SK-N-SH (cell line): ENCODE results near the gene IL21R. TPM values are rescaled to one million over a fixed set of nuclear protein-coding genes. Genes with fewer than 3 reads are reported as not detected.

Source experiments
- CTCF ChIA-PET: fragments of 300-600, 350-600 bp; formaldehyde crosslinking; extraction: SDS; loops from one replicate; lab custom pipeline; 2021; lab: Yijun Ruan, JAX
- POLR2A ChIA-PET: fragments of 350-600 bp; sonication (Branson Sonifier 250); formaldehyde crosslinking; extraction: SDS; loops from one replicate; lab custom pipeline; 2020; ENCODE audit warnings: antibody characterized with exemption, inconsistent platforms; lab: Yijun Ruan, JAX
- DNase-seq: peaks from one replicate; pipeline ENCODE4 v3.0.0; 2012
- H2AFZ ChIP-seq: fragments of 200-600 bp; sonication (generic); 2 replicates; pipeline ENCODE4 v1.8.1; 2016; ENCODE audit warnings: antibody characterized with exemption, mild to moderate bottlenecking, low read depth
- H3F3A ChIP-seq: fragments of 200-600 bp; sonication (generic); replicated peaks from 2 replicates; pipeline ENCODE3; 2016; ENCODE audit warnings: antibody characterized with exemption, mild to moderate bottlenecking; ENCODE audit not compliant: insufficient read depth
- H3K27ac ChIP-seq, 2 experiments: fragments of 200-500 bp in 1 of 2; fragments of 200-600 bp in 1 of 2; sonication (Bioruptor generic) in 1 of 2; sonication (generic), shearing (Covaris generic) in 1 of 2; 2 replicates each; pipeline versions ENCODE4 v1.5.1 to v1.6.1; 2014 to 2016; ENCODE audit warnings: low read depth in 2 of 2, inconsistent platforms in 1 of 2, low read length in 1 of 2, mild to moderate bottlenecking in 1 of 2, mixed read lengths in 1 of 2
- H3K27me3 ChIP-seq: fragments of 200-600 bp; sonication (generic), shearing (Covaris generic); 2 replicates; pipeline ENCODE4 v1.6.1; 2016; ENCODE audit warnings: mixed run types; ENCODE audit not compliant: insufficient read depth
- H3K36me3 ChIP-seq, 2 experiments: fragments of 200-500 bp in 1 of 2; fragments of 200-600 bp in 1 of 2; sonication (Bioruptor generic) in 1 of 2; sonication (generic) in 1 of 2; replicated peaks in 1 of 2; 2 replicates each; pipeline versions ENCODE3 to v1.5.1; 2014 to 2016; ENCODE audit warnings: low read length in 1 of 2, mild to moderate bottlenecking in 1 of 2; ENCODE audit not compliant: insufficient read depth in 2 of 2, control insufficient read depth in 1 of 2
- H3K4me1 ChIP-seq, 2 experiments: fragments of 200-500 bp in 1 of 2; fragments of 200-600 bp in 1 of 2; sonication (Bioruptor generic) in 1 of 2; sonication (generic), shearing (Covaris generic) in 1 of 2; 2 replicates each; pipeline versions ENCODE4 v1.5.1 to v1.6.1; 2014 to 2016; ENCODE audit warnings: low read depth in 1 of 2, low read length in 1 of 2, mixed run types in 1 of 2; ENCODE audit not compliant: insufficient read depth in 2 of 2, control insufficient read depth in 1 of 2
- H3K4me2 ChIP-seq: fragments of 200-600 bp; sonication (generic), shearing (Covaris generic); 2 replicates; pipeline ENCODE4 v1.6.1; 2017; ENCODE audit warnings: mixed run types
- H3K4me3 ChIP-seq, 2 experiments: fragments of 200-500 bp in 1 of 2; fragments of 200-600 bp in 1 of 2; sonication (Bioruptor generic) in 1 of 2; sonication (generic), shearing (Covaris generic) in 1 of 2; 2 replicates each; pipeline versions ENCODE4 v1.5.1 to v1.8.1; 2014 to 2016; ENCODE audit warnings: low read depth in 2 of 2, inconsistent platforms in 1 of 2, low read length in 1 of 2, mild to moderate bottlenecking in 1 of 2, mixed read lengths in 1 of 2, moderate library complexity in 1 of 2
- H3K79me2 ChIP-seq: fragments of 200-600 bp; sonication (generic); 2 replicates; pipeline ENCODE4 v1.8.1; 2017; ENCODE audit warnings: mild to moderate bottlenecking; ENCODE audit not compliant: insufficient read depth
- H3K9ac ChIP-seq: fragments of 200-600 bp; sonication (generic); 2 replicates; pipeline ENCODE4 v1.6.1; 2017; ENCODE audit warnings: mixed run types
- H3K9me2 ChIP-seq: fragments of 200-600 bp; sonication (generic); 2 replicates; pipeline ENCODE4 v1.6.1; 2017; ENCODE audit warnings: mixed run types
- H3K9me3 ChIP-seq: fragments of 200-600 bp; sonication (generic); 2 replicates; pipeline ENCODE4 v1.6.1; 2017; ENCODE audit warnings: mixed run types, mild to moderate bottlenecking, moderate library complexity
- H4K20me1 ChIP-seq: fragments of 200-600 bp; sonication (generic); 2 replicates; pipeline ENCODE4 v1.6.1; 2017; ENCODE audit warnings: mild to moderate bottlenecking, mixed run types; ENCODE audit not compliant: insufficient read depth
- CHD2 ChIP-seq: fragments of 150-350 bp; IDR thresholded peaks from 2 replicates; pipeline ENCODE4 v1.6.1; 2018; ENCODE audit warnings: low read length; ENCODE audit not compliant: partially characterized antibody
- EZH2phosphoT487 ChIP-seq: fragments of 200-600 bp; sonication (generic); IDR thresholded peaks from 2 replicates; pipeline ENCODE4 v1.6.1; 2017; ENCODE audit warnings: low read depth, mixed run types, mild to moderate bottlenecking, antibody characterized with exemption, moderate library complexity, borderline replicate concordance
- FOXM1 ChIP-seq: IDR thresholded peaks from 2 replicates; pipeline ENCODE4 v1.4.0; 2012; ENCODE audit warnings: low read depth, mild to moderate bottlenecking
- GABPA ChIP-seq: IDR thresholded peaks from 2 replicates; pipeline ENCODE4 v1.4.0; 2012; ENCODE audit warnings: low read depth, mild to moderate bottlenecking
- JUND ChIP-seq: IDR thresholded peaks from 2 replicates; pipeline ENCODE4 v1.4.0; 2012
- MXI1 ChIP-seq: IDR thresholded peaks from 2 replicates; pipeline ENCODE4 v1.6.1; 2012; ENCODE audit warnings: mild to moderate bottlenecking, low read depth, low read length, improper control_type of control experiment
- NFIC ChIP-seq: IDR thresholded peaks from 2 replicates; pipeline ENCODE4 v1.4.0; 2012; ENCODE audit warnings: borderline replicate concordance
- POLR2AphosphoS5 ChIP-seq: IDR thresholded peaks from 2 replicates; pipeline ENCODE4 v1.6.1; 2012; ENCODE audit warnings: low read depth, low read length
- RAD21 ChIP-seq: IDR thresholded peaks from 2 replicates; pipeline ENCODE4 v1.6.1; 2012; ENCODE audit warnings: mild to moderate bottlenecking, low read length
- RXRA ChIP-seq: IDR thresholded peaks from 2 replicates; pipeline ENCODE4 v1.4.0; 2012; ENCODE audit warnings: low read depth, mild to moderate bottlenecking, borderline replicate concordance
- YY1 ChIP-seq: IDR thresholded peaks from 2 replicates; pipeline ENCODE4 v1.4.0; 2012; ENCODE audit warnings: low read depth, mild to moderate bottlenecking
- WGBS: methylation state at CpG from one replicate; pipeline ENCODE4 v1.1.6; 2017; ENCODE audit warnings: low lambda C conversion rate; 5-methylcytosine and 5-hydroxymethylcytosine counted together
- polyA plus RNA-seq, 3 experiments: library from polyadenylated mRNA; depleted of rRNA; stranded (reverse); fragments of >200 nt; gene quantifications; 2 replicates each; pipeline ENCODE4 v1.2.3, GENCODE V29; 2012
- TF ChIP-seq, protein P1 (sequence below): IDR thresholded peaks from 2 replicates; pipeline ENCODE4 v1.4.0; 2012; ENCODE audit warnings: low read depth
- TF ChIP-seq, protein P2 (sequence below): IDR thresholded peaks from 2 replicates; pipeline ENCODE4 v1.4.0; 2012; ENCODE audit warnings: low read depth, borderline replicate concordance

IL21R gene
- polyA plus RNA-seq, 1 of the 3 experiments (the other 2 are of a cell fraction), result 0.13 TPM

DNA sequence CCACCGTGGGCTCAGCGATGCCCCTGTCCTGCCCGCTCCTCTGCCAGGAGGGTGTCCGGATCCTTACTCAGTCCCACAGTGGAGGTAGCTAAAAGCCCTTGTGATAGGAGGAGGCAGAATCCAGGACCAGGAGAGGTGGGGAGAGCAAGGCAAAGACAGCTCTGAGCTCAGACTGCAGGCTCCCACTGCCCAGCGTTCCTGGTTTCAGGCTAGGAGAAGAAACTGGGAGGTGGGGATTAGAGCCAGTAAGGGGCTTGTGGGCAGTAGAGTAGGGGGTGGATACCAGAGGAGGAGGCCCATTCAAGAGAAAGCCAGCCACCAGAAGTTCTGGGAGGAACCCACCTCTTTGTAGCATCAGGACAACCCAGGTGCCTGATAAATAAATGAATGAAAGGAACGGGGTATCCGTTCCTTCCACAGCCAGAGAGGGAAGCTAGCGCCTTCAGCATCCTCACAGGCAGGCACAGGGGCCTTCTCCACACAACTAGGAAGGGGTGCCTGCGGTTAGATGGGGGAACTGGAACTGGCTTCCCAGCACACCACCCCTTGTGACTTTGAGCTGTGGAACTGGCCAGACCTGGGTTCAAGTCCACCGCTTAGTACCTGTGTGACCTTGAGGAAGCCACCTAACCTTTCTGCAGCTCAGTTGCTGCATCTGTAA lies 2.3 kb downstream of the IL21R start:
- CTCF ChIA-PET, result no interaction called here

DNA sequence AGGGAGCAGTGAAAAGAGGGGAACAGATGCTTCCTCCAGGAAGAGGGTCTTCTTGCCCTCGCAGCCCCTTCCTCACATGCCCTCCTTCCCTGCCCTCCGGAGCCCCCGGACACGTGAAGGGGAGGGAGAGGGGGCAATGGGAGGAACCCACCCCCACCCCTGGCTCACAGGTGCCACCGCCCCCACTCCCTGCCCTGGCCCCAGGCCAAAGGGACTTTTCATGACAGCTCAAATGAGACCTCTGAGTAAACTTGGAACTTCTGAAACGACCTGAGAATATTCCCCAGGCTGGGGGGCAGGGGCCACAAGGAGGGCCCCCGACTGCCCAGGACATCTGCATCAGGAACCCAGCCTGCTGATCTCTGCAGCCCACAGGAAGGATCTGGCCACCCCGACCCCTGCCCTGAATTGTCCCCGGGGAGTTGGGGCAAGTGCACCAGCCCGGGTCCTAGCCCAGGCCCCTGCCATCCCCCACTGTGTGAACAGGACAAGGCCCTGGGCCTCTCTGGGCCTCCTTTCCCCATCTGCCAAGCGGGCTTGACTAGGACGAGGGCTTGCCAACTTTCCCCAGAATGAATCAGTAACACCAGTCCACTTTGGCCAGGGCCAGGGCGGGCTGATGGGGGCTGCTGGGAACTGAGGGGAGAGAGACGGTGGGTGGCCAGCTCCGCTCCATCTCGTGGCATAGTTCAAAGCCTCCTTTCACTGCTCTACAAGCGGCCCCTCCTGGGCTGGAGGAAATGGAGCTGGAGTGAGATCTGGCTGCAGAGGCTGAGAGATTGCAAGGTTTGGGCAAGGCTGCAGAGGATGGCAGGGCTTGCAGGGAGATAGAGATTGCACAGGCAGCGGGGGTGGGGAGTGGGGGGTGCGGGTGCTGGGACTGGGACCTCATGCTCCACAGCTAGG lies 3.8 kb downstream of the IL21R start:
- no peaks in the 10 kb centered on the region for H3K79me2 ChIP-seq
- no peak overlapping the region for H3K4me2 ChIP-seq
- peaks cover 0 to 7% of the 10 kb centered on the region in 2 experiments for H3K36me3 ChIP-seq
- H3K27me3 ChIP-seq, result no peaks in the 10 kb centered on the region
- peaks cover 22% of the 10 kb centered on the region for H3F3A ChIP-seq
- H3K27ac ChIP-seq, result peak overlapping the region in 1 of 2 experiments; percentile 24; a peak in 1 of 4 replicates
- H3K9ac ChIP-seq, result no peak overlapping the region
- H3K9me3 ChIP-seq, result no peaks in the 10 kb centered on the region
- TF ChIP-seq, protein P1, sequence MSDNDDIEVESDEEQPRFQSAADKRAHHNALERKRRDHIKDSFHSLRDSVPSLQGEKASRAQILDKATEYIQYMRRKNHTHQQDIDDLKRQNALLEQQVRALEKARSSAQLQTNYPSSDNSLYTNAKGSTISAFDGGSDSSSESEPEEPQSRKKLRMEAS, result no peak
- TF ChIP-seq NFIC (no peak), POLR2AphosphoS5 (no peak), EZH2phosphoT487 (no peak), MXI1 (no peak), RAD21 (no peak), CHD2 (no peak), JUND (no peak), YY1 (no peak), GABPA (no peak)
- TF ChIP-seq, protein P2, sequence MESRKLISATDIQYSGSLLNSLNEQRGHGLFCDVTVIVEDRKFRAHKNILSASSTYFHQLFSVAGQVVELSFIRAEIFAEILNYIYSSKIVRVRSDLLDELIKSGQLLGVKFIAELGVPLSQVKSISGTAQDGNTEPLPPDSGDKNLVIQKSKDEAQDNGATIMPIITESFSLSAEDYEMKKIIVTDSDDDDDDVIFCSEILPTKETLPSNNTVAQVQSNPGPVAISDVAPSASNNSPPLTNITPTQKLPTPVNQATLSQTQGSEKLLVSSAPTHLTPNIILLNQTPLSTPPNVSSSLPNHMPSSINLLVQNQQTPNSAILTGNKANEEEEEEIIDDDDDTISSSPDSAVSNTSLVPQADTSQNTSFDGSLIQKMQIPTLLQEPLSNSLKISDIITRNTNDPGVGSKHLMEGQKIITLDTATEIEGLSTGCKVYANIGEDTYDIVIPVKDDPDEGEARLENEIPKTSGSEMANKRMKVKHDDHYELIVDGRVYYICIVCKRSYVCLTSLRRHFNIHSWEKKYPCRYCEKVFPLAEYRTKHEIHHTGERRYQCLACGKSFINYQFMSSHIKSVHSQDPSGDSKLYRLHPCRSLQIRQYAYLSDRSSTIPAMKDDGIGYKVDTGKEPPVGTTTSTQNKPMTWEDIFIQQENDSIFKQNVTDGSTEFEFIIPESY, result no peak
- TF ChIP-seq, all 33 proteins: peak for 0
- CTCF ChIA-PET, result interaction anchor here (1.6 kb wide), 1 partner anchor 171 kb away, joined by 3 read pairs; no protein-coding TSS in a partner anchor
- no peak for DNase-seq
- 29% methylated on average over 12 of the region's 19 CpGs for WGBS
- H3K4me1 ChIP-seq, result peaks cover 0 to 18% of the 10 kb centered on the region in 2 experiments; a peak in 2 of 4 replicates
- no peaks in the 10 kb centered on the region for H4K20me1 ChIP-seq
- no peaks in the 10 kb centered on the region for H3K9me2 ChIP-seq
- POLR2A ChIA-PET, result no interaction called here
- H2AFZ ChIP-seq, result peak overlapping the region; percentile 46; the same call in 1 of the 2 replicates
- H3K4me3 ChIP-seq, result no peak overlapping the region

More for the DNA sequence above, 2.3 kb downstream of the IL21R start:
- no peak overlapping the region for H3K9ac ChIP-seq
- POLR2A ChIA-PET, result no interaction called here
- peaks cover 24% of the 10 kb centered on the region for H3F3A ChIP-seq
- DNase-seq, result no peak
- no peak overlapping the region for H2AFZ ChIP-seq
- no peaks in the 10 kb centered on the region for H3K9me3 ChIP-seq
- no peak overlapping the region for H3K4me3 ChIP-seq
- TF ChIP-seq RXRA (no peak), FOXM1 (no peak), RAD21 (no peak)
- no peak overlapping the region for H3K27ac ChIP-seq
- no peaks in the 10 kb centered on the region for H3K27me3 ChIP-seq
- peaks cover 0 to 18% of the 10 kb centered on the region in 2 experiments; a peak in 2 of 4 replicates for H3K4me1 ChIP-seq
- peaks cover 0 to 1% of the 10 kb centered on the region in 2 experiments for H3K36me3 ChIP-seq
- no peaks in the 10 kb centered on the region for H3K79me2 ChIP-seq
- no peaks in the 10 kb centered on the region for H3K9me2 ChIP-seq
- H3K4me2 ChIP-seq, result no peak overlapping the region
- 66% methylated on average over 4 of the region's 10 CpGs for WGBS
- H4K20me1 ChIP-seq, result no peaks in the 10 kb centered on the region
